Liver (tissue), 3 donors: ENCODE measurements around the gene ZNF844.

ENCODE experiments used
- FOXA2 ChIP-seq: IDR thresholded peaks from 2 replicates; pipeline ENCODE4 v1.6.1; 2016; ENCODE audit warnings: antibody characterized with exemption
- GABPA ChIP-seq, 2 donors: IDR thresholded peaks in 1 of 2; conservative IDR thresholded peaks in 1 of 2; 2 replicates each; pipeline ENCODE4 v1.6.1; 2016; ENCODE audit warnings: antibody characterized with exemption in 2 of 2, mild to moderate bottlenecking in 1 of 2, moderate library complexity in 1 of 2
- HNF4A ChIP-seq, 2 donors: conservative IDR thresholded peaks; 2 replicates each; pipeline ENCODE4 v1.6.1; 2016; ENCODE audit warnings: antibody characterized with exemption in 2 of 2, mild to moderate bottlenecking in 2 of 2
- JUND ChIP-seq, 2 donors: IDR thresholded peaks; 2 replicates each; pipeline ENCODE4 v1.6.1; 2016; ENCODE audit warnings: antibody characterized with exemption in 2 of 2
- RAD21 ChIP-seq, 2 donors: IDR thresholded peaks; 2 replicates each; pipeline ENCODE4 v1.6.1; 2016; ENCODE audit warnings: antibody characterized with exemption in 2 of 2, mild to moderate bottlenecking in 2 of 2
- SP1 ChIP-seq: IDR thresholded peaks from 2 replicates; pipeline ENCODE4 v1.6.1; 2018; ENCODE audit warnings: antibody characterized with exemption, mild to moderate bottlenecking
- YY1 ChIP-seq: IDR thresholded peaks from 2 replicates; pipeline ENCODE4 v1.6.1; 2016; ENCODE audit warnings: antibody characterized with exemption, mild to moderate bottlenecking
- TF ChIP-seq, protein P1 (sequence below): fragments of 150-350 bp; IDR thresholded peaks from 2 replicates; pipeline ENCODE4 v1.5.1; 2017; ENCODE audit warnings: improper control_type of control experiment, low read depth, low read length; ENCODE audit not compliant: missing input control
- TF ChIP-seq, protein P2 (sequence below): IDR thresholded peaks from 2 replicates; pipeline ENCODE4 v1.6.1; 2016; ENCODE audit warnings: antibody characterized with exemption, mild to moderate bottlenecking
- TF ChIP-seq, protein P3 (sequence below): IDR thresholded peaks from 2 replicates; pipeline ENCODE4 v1.6.1; 2016; ENCODE audit warnings: antibody characterized with exemption
- TF ChIP-seq, protein P4 (sequence below): IDR thresholded peaks from 2 replicates; pipeline ENCODE4 v1.6.1; 2016; ENCODE audit warnings: antibody characterized with exemption
- TF ChIP-seq, protein P5 (sequence below): IDR thresholded peaks from 2 replicates; pipeline ENCODE4 v1.6.1; 2016; ENCODE audit warnings: antibody characterized with exemption
- donor health status: healthy.
- donor health status: healthy.

DNA sequence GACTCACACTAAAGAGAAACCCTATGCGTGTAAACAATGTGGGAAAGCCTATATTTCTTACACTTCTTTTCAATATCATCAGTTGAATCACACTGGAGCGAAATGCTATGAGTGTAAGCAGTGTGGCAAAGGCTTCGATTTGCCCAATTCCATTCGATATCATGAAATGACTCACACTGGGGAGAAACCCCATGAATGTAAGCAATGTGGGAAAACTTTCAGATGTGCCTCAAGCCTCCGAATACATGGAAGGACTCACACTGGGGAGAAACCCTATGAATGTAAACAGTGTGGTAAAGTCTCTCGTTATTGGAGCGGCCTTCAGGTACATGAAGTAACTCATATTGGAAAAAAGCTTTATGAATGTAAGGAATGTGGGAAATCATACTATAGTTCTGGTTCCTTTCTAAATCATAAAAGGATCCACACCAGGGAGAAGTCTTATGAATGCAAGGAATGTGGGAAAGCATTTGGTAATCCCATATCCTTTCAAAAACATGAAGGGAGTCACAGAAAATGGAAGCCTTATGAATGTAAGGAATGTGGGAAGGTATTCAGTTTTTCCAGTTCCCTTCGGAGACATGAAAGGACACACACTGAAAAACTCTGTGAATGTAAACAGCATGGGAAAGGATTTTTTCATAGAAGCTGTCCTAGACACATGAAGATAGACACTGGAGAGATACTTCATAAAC is 47.6 kb downstream of the ZNF844 start:
- TF ChIP-seq HNF4A (conservative IDR thresholded peaks at IDR 0.05), result no peak
- no peak for TF ChIP-seq RAD21 (IDR thresholded peaks at IDR 0.05)
- no peak for TF ChIP-seq GABPA (IDR thresholded peaks at IDR 0.05 in 1 of 2, conservative IDR thresholded peaks at IDR 0.05 in 1 of 2)
- TF ChIP-seq, protein P1, sequence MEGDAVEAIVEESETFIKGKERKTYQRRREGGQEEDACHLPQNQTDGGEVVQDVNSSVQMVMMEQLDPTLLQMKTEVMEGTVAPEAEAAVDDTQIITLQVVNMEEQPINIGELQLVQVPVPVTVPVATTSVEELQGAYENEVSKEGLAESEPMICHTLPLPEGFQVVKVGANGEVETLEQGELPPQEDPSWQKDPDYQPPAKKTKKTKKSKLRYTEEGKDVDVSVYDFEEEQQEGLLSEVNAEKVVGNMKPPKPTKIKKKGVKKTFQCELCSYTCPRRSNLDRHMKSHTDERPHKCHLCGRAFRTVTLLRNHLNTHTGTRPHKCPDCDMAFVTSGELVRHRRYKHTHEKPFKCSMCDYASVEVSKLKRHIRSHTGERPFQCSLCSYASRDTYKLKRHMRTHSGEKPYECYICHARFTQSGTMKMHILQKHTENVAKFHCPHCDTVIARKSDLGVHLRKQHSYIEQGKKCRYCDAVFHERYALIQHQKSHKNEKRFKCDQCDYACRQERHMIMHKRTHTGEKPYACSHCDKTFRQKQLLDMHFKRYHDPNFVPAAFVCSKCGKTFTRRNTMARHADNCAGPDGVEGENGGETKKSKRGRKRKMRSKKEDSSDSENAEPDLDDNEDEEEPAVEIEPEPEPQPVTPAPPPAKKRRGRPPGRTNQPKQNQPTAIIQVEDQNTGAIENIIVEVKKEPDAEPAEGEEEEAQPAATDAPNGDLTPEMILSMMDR, result no peak
- TF ChIP-seq, protein P2, sequence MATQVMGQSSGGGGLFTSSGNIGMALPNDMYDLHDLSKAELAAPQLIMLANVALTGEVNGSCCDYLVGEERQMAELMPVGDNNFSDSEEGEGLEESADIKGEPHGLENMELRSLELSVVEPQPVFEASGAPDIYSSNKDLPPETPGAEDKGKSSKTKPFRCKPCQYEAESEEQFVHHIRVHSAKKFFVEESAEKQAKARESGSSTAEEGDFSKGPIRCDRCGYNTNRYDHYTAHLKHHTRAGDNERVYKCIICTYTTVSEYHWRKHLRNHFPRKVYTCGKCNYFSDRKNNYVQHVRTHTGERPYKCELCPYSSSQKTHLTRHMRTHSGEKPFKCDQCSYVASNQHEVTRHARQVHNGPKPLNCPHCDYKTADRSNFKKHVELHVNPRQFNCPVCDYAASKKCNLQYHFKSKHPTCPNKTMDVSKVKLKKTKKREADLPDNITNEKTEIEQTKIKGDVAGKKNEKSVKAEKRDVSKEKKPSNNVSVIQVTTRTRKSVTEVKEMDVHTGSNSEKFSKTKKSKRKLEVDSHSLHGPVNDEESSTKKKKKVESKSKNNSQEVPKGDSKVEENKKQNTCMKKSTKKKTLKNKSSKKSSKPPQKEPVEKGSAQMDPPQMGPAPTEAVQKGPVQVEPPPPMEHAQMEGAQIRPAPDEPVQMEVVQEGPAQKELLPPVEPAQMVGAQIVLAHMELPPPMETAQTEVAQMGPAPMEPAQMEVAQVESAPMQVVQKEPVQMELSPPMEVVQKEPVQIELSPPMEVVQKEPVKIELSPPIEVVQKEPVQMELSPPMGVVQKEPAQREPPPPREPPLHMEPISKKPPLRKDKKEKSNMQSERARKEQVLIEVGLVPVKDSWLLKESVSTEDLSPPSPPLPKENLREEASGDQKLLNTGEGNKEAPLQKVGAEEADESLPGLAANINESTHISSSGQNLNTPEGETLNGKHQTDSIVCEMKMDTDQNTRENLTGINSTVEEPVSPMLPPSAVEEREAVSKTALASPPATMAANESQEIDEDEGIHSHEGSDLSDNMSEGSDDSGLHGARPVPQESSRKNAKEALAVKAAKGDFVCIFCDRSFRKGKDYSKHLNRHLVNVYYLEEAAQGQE, result no peak
- no peak for TF ChIP-seq SP1
- TF ChIP-seq YY1, result no peak
- TF ChIP-seq, protein P3, sequence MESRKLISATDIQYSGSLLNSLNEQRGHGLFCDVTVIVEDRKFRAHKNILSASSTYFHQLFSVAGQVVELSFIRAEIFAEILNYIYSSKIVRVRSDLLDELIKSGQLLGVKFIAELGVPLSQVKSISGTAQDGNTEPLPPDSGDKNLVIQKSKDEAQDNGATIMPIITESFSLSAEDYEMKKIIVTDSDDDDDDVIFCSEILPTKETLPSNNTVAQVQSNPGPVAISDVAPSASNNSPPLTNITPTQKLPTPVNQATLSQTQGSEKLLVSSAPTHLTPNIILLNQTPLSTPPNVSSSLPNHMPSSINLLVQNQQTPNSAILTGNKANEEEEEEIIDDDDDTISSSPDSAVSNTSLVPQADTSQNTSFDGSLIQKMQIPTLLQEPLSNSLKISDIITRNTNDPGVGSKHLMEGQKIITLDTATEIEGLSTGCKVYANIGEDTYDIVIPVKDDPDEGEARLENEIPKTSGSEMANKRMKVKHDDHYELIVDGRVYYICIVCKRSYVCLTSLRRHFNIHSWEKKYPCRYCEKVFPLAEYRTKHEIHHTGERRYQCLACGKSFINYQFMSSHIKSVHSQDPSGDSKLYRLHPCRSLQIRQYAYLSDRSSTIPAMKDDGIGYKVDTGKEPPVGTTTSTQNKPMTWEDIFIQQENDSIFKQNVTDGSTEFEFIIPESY, result no peak
- no peak for TF ChIP-seq JUND (IDR thresholded peaks at IDR 0.05)
- TF ChIP-seq, protein P4, sequence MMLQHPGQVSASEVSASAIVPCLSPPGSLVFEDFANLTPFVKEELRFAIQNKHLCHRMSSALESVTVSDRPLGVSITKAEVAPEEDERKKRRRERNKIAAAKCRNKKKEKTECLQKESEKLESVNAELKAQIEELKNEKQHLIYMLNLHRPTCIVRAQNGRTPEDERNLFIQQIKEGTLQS, result no peak
- TF ChIP-seq, protein P5, sequence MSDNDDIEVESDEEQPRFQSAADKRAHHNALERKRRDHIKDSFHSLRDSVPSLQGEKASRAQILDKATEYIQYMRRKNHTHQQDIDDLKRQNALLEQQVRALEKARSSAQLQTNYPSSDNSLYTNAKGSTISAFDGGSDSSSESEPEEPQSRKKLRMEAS, result no peak
- TF ChIP-seq FOXA2, result no peak
